Measurements from ENCODE around the gene THUMPD1.
"Not testable (repeated sequence)": the region's sequence is repeated elsewhere in the genome, so short reads cannot be mapped to it uniquely, and the experiment has no call there.

THUMPD1 gene

GRCh38 chr16:20727181-20727580 lies 14.4 kb downstream of the THUMPD1 start:
- no peak overlapping the region for H3K56ac ChIP-seq (ENCODE audit: low read length)
- H4K8ac ChIP-seq (ENCODE audit: low read depth, low read length): no peak overlapping the region
- no peak overlapping the region for H3K4me3 ChIP-seq (ENCODE audit: low read length)
- H3K4me2 ChIP-seq (ENCODE audit: low read length): no peak overlapping the region
- no peak overlapping the region for H3K9ac ChIP-seq (ENCODE audit: low read length)
- no peak overlapping the region for H2AK5ac ChIP-seq (ENCODE audit: low read length)
- no peaks in the 10 kb centered on the region for H3K79me2 ChIP-seq (ENCODE audit: control insufficient read depth, insufficient read depth, low read length)
- H3K4ac ChIP-seq (ENCODE audit: low read depth, low read length): no peak overlapping the region
- H3K4me1 ChIP-seq (ENCODE audit: control insufficient read depth, low read depth, low read length): no peaks in the 10 kb centered on the region
- no peak overlapping the region for H2BK15ac ChIP-seq (replicated peaks; ENCODE audit: low read depth)
- H3K23ac ChIP-seq (ENCODE audit: low read length): no peak overlapping the region
- no peaks in the 10 kb centered on the region for H3K27me3 ChIP-seq (ENCODE audit: insufficient read depth, low read length, poor library complexity)
- H3K36me3 ChIP-seq (ENCODE audit: control insufficient read depth, insufficient read depth, low read length): no peaks in the 10 kb centered on the region
- no peak overlapping the region for H3K18ac ChIP-seq (ENCODE audit: low read length)
- H3K79me1 ChIP-seq (ENCODE audit: low read length): no peaks in the 10 kb centered on the region
- H4K5ac ChIP-seq (ENCODE audit: low read length): no peak overlapping the region
- H2BK120ac ChIP-seq (ENCODE audit: low read depth, low read length): no peak overlapping the region
- H3K27ac ChIP-seq (ENCODE audit: low read depth, low read length): no peak overlapping the region
- H2BK5ac ChIP-seq (ENCODE audit: low read length): no peak overlapping the region
- no CpG with 5 or more reads among the region's 3 CpGs for WGBS (ENCODE audit: extremely low coverage, insufficient coverage, low lambda C conversion rate)
- DNase-seq: no peak

GRCh38 chr16:20726661-20727060 lies 15.0 kb downstream of the THUMPD1 start:
- H2BK15ac ChIP-seq (replicated peaks; ENCODE audit: low read depth): no peak overlapping the region
- no peak overlapping the region for H3K4ac ChIP-seq (ENCODE audit: low read depth, low read length)
- H3K18ac ChIP-seq (ENCODE audit: low read length): no peak overlapping the region
- H3K27ac ChIP-seq (ENCODE audit: low read depth, low read length): no peak overlapping the region
- H3K56ac ChIP-seq (ENCODE audit: low read length): no peak overlapping the region
- H3K4me1 ChIP-seq (ENCODE audit: control insufficient read depth, low read depth, low read length): no peaks in the 10 kb centered on the region
- no peaks in the 10 kb centered on the region for H3K79me2 ChIP-seq (ENCODE audit: control insufficient read depth, insufficient read depth, low read length)
- no peaks in the 10 kb centered on the region for H3K79me1 ChIP-seq (ENCODE audit: low read length)
- no peak overlapping the region for H3K23ac ChIP-seq (ENCODE audit: low read length)
- no peak overlapping the region for H3K9ac ChIP-seq (ENCODE audit: low read length)
- H4K8ac ChIP-seq (ENCODE audit: low read depth, low read length): no peak overlapping the region
- no peak overlapping the region for H3K4me3 ChIP-seq (ENCODE audit: low read length)
- H4K5ac ChIP-seq (ENCODE audit: low read length): no peak overlapping the region
- no peak for DNase-seq
- H3K27me3 ChIP-seq (ENCODE audit: insufficient read depth, low read length, poor library complexity): no peaks in the 10 kb centered on the region
- no peak overlapping the region for H2AK5ac ChIP-seq (ENCODE audit: low read length)
- H3K4me2 ChIP-seq (ENCODE audit: low read length): no peak overlapping the region
- H2BK5ac ChIP-seq (ENCODE audit: low read length): no peak overlapping the region
- no peak overlapping the region for H2BK120ac ChIP-seq (ENCODE audit: low read depth, low read length)
- no peaks in the 10 kb centered on the region for H3K36me3 ChIP-seq (ENCODE audit: control insufficient read depth, insufficient read depth, low read length)

GRCh38 chr16:20720251-20720650 lies 21.4 kb downstream of the THUMPD1 start:
- Histone ChIP-seq H3K56ac (ENCODE audit: low read length) (no peak overlapping the region), H3K36me3 (ENCODE audit: control insufficient read depth, insufficient read depth, low read length) (no peaks in the 10 kb centered on the region), H3K18ac (ENCODE audit: low read length) (no peak overlapping the region), H3K79me2 (ENCODE audit: control insufficient read depth, insufficient read depth, low read length) (no peaks in the 10 kb centered on the region), H2BK120ac (ENCODE audit: low read depth, low read length) (no peak overlapping the region), H3K23ac (ENCODE audit: low read length) (no peak overlapping the region), H2AK5ac (ENCODE audit: low read length) (no peak overlapping the region), H3K4me2 (ENCODE audit: low read length) (no peak overlapping the region), H4K8ac (ENCODE audit: low read depth, low read length) (no peak overlapping the region), H2BK5ac (ENCODE audit: low read length) (no peak overlapping the region), H3K4ac (ENCODE audit: low read depth, low read length) (no peak overlapping the region), H3K4me1 (ENCODE audit: control insufficient read depth, low read depth, low read length) (no peaks in the 10 kb centered on the region), H2BK15ac (replicated peaks; ENCODE audit: low read depth) (no peak overlapping the region), H3K27ac (ENCODE audit: low read depth, low read length) (no peak overlapping the region), H3K79me1 (ENCODE audit: low read length) (no peaks in the 10 kb centered on the region), H4K5ac (ENCODE audit: low read length) (no peak overlapping the region), H3K4me3 (ENCODE audit: low read length) (no peak overlapping the region), H3K9ac (ENCODE audit: low read length) (no peak overlapping the region), H3K27me3 (ENCODE audit: insufficient read depth, low read length, poor library complexity) (no peaks in the 10 kb centered on the region)
- WGBS (ENCODE audit: extremely low coverage, insufficient coverage, low lambda C conversion rate): no CpG with 5 or more reads among the region's 4 CpGs
- DNase-seq: no peak

- not testable (repeated sequence) for H3K4me2 ChIP-seq (ENCODE audit: low read length); H3K18ac ChIP-seq (ENCODE audit: low read length); H3K4me3 ChIP-seq (ENCODE audit: low read length); H3K36me3 ChIP-seq (ENCODE audit: control insufficient read depth, insufficient read depth, low read length); H3K4ac ChIP-seq (ENCODE audit: low read depth, low read length); H3K4me1 ChIP-seq (ENCODE audit: control insufficient read depth, low read depth, low read length); H3K9ac ChIP-seq (ENCODE audit: low read length); H2BK120ac ChIP-seq (ENCODE audit: low read depth, low read length); H3K27ac ChIP-seq (ENCODE audit: low read depth, low read length); H2BK15ac ChIP-seq (replicated peaks; ENCODE audit: low read depth); H3K79me2 ChIP-seq (ENCODE audit: control insufficient read depth, insufficient read depth, low read length); H2AK5ac ChIP-seq (ENCODE audit: low read length); H4K5ac ChIP-seq (ENCODE audit: low read length); H3K56ac ChIP-seq (ENCODE audit: low read length); DNase-seq; H3K27me3 ChIP-seq (ENCODE audit: insufficient read depth, low read length, poor library complexity); H2BK5ac ChIP-seq (ENCODE audit: low read length); H3K23ac ChIP-seq (ENCODE audit: low read length); H4K8ac ChIP-seq (ENCODE audit: low read depth, low read length); H3K79me1 ChIP-seq (ENCODE audit: low read length)
Measured at GRCh38 chr16:20717718-20718117, 23.9 kb downstream of the THUMPD1 start.

- H3K79me1 ChIP-seq (ENCODE audit: low read length): no peaks in the 10 kb centered on the region
- no peak for DNase-seq
- H3K23ac ChIP-seq (ENCODE audit: low read length): no peak overlapping the region
- H3K36me3 ChIP-seq (ENCODE audit: control insufficient read depth, insufficient read depth, low read length): no peaks in the 10 kb centered on the region
- H3K4ac ChIP-seq (ENCODE audit: low read depth, low read length): no peak overlapping the region
- H3K18ac ChIP-seq (ENCODE audit: low read length): no peak overlapping the region
- H2AK5ac ChIP-seq (ENCODE audit: low read length): no peak overlapping the region
- no peak overlapping the region for H3K27ac ChIP-seq (ENCODE audit: low read depth, low read length)
- H3K4me2 ChIP-seq (ENCODE audit: low read length): no peak overlapping the region
- no peaks in the 10 kb centered on the region for H3K4me1 ChIP-seq (ENCODE audit: control insufficient read depth, low read depth, low read length)
- no peak overlapping the region for H3K56ac ChIP-seq (ENCODE audit: low read length)
- no peaks in the 10 kb centered on the region for H3K79me2 ChIP-seq (ENCODE audit: control insufficient read depth, insufficient read depth, low read length)
- no peak overlapping the region for H2BK120ac ChIP-seq (ENCODE audit: low read depth, low read length)
- H4K5ac ChIP-seq (ENCODE audit: low read length): no peak overlapping the region
- H3K4me3 ChIP-seq (ENCODE audit: low read length): no peak overlapping the region
- no peak overlapping the region for H2BK5ac ChIP-seq (ENCODE audit: low read length)
- H3K9ac ChIP-seq (ENCODE audit: low read length): no peak overlapping the region
- H4K8ac ChIP-seq (ENCODE audit: low read depth, low read length): no peak overlapping the region
- no CpG with 5 or more reads among the region's 7 CpGs for WGBS (ENCODE audit: extremely low coverage, insufficient coverage, low lambda C conversion rate)
- H3K27me3 ChIP-seq (ENCODE audit: insufficient read depth, low read length, poor library complexity): no peaks in the 10 kb centered on the region
- no peak overlapping the region for H2BK15ac ChIP-seq (replicated peaks; ENCODE audit: low read depth)
Measured at GRCh38 chr16:20711277-20711911, 30.2 kb downstream of the THUMPD1 start.

GRCh38 chr16:20708129-20708528 lies 33.5 kb downstream of the THUMPD1 start:
- not testable (repeated sequence) for H3K9ac ChIP-seq (ENCODE audit: low read length); H2BK15ac ChIP-seq (replicated peaks; ENCODE audit: low read depth); H3K56ac ChIP-seq (ENCODE audit: low read length); H2BK5ac ChIP-seq (ENCODE audit: low read length); H3K18ac ChIP-seq (ENCODE audit: low read length); H2BK120ac ChIP-seq (ENCODE audit: low read depth, low read length); H3K4me1 ChIP-seq (ENCODE audit: control insufficient read depth, low read depth, low read length); H3K79me2 ChIP-seq (ENCODE audit: control insufficient read depth, insufficient read depth, low read length); H3K4ac ChIP-seq (ENCODE audit: low read depth, low read length); H2AK5ac ChIP-seq (ENCODE audit: low read length); H3K36me3 ChIP-seq (ENCODE audit: control insufficient read depth, insufficient read depth, low read length); H3K4me3 ChIP-seq (ENCODE audit: low read length); H3K4me2 ChIP-seq (ENCODE audit: low read length); H3K23ac ChIP-seq (ENCODE audit: low read length); H3K27ac ChIP-seq (ENCODE audit: low read depth, low read length); H3K27me3 ChIP-seq (ENCODE audit: insufficient read depth, low read length, poor library complexity); H4K5ac ChIP-seq (ENCODE audit: low read length); H4K8ac ChIP-seq (ENCODE audit: low read depth, low read length); H3K79me1 ChIP-seq (ENCODE audit: low read length)
- no CpG with 5 or more reads among the region's 3 CpGs for WGBS (ENCODE audit: extremely low coverage, insufficient coverage, low lambda C conversion rate)
- DNase-seq: peak; percentile 55
